WTC11 (cell line): ENCODE results near the gene HOXD8. TPM values are rescaled to one million over a fixed set of nuclear protein-coding genes. Genes with fewer than 3 reads are reported as not detected.

ENCODE experiments used
- ATAC-seq: fragments of 200-7000 bp; cut with Tn5 transposase; 2 replicates; pipeline ENCODE4 v1.10.0; 2021; ENCODE audit warnings: mild to moderate bottlenecking, moderate library complexity
- CTCF ChIA-PET: fragments of 300-600 bp; sonication (Branson Sonifier 250); formaldehyde crosslinking; loops from one replicate; lab custom pipeline; 2021; ENCODE audit warnings: antibody characterized with exemption; lab: Charles Lee
- POLR2A ChIA-PET: fragments of 350-600 bp; sonication (Branson Sonifier 250); formaldehyde crosslinking; loops from one replicate; lab custom pipeline; 2021; ENCODE audit warnings: antibody characterized with exemption; lab: Charles Lee
- DNase-seq: peaks from one replicate; pipeline ENCODE4 v3.0.0; 2021; ENCODE audit warnings: low spot score
- H3K27ac Mint-ChIP-seq: 2 replicates; pipeline ENCODE4 v1.8.0; 2021; ENCODE audit warnings: mixed read lengths
- H3K27me3 Mint-ChIP-seq: 2 replicates; pipeline ENCODE4 v1.8.0; 2021; ENCODE audit warnings: low read depth, mild to moderate bottlenecking, moderate library complexity, mixed read lengths
- H3K36me3 Mint-ChIP-seq: 2 replicates; pipeline ENCODE4 v1.8.0; 2021; ENCODE audit warnings: mixed read lengths
- H3K4me1 Mint-ChIP-seq: 2 replicates; pipeline ENCODE4 v1.8.0; 2022; ENCODE audit warnings: mixed read lengths
- H3K4me3 Mint-ChIP-seq: 2 replicates; pipeline ENCODE4 v1.8.0; 2021; ENCODE audit warnings: mild to moderate bottlenecking, moderate library complexity, mixed read lengths
- H3K9me3 Mint-ChIP-seq: 2 replicates; pipeline ENCODE4 v1.8.0; 2021; ENCODE audit warnings: mixed read lengths
- EMX1 ChIP-seq: fragments of 250-450 bp; sonication (Bioruptor Pico); IDR thresholded peaks from 2 replicates; pipeline ENCODE4 v1.8.0; 2021; ENCODE audit warnings: mild to moderate bottlenecking
- GTF2I ChIP-seq: fragments of 250-450 bp; sonication (Bioruptor Pico); conservative IDR thresholded peaks from 2 replicates; pipeline ENCODE4 v1.4.0; 2021; ENCODE audit warnings: mild to moderate bottlenecking
- HMGA2 ChIP-seq: fragments of 250-450 bp; sonication (Bioruptor Pico); IDR thresholded peaks from 2 replicates; pipeline ENCODE4 v1.4.0; 2021; ENCODE audit warnings: mild to moderate bottlenecking, moderate library complexity
- JAZF1 ChIP-seq: fragments of 250-450 bp; sonication (Bioruptor Pico); IDR thresholded peaks from 2 replicates; pipeline ENCODE4 v1.9.0; 2021; ENCODE audit warnings: moderate library complexity, mild to moderate bottlenecking, inconsistent platforms
- JUN ChIP-seq: sonication (generic); formaldehyde crosslinking; IDR thresholded peaks from 2 replicates; pipeline ENCODE4 v1.8.0; 2023; ENCODE audit warnings: mild to moderate bottlenecking, missing genetic modification reagents
- MXD4 ChIP-seq: fragments of 250-450 bp; sonication (Bioruptor Pico); IDR thresholded peaks from 2 replicates; pipeline ENCODE4 v1.8.0; 2021; ENCODE audit warnings: mild to moderate bottlenecking, moderate library complexity, borderline replicate concordance
- TEAD1 ChIP-seq: sonication (generic); formaldehyde crosslinking; IDR thresholded peaks from 2 replicates; pipeline ENCODE4 v1.8.0; 2022; ENCODE audit warnings: mild to moderate bottlenecking, missing genetic modification reagents
- ZNF219 ChIP-seq: sonication (generic); formaldehyde crosslinking; IDR thresholded peaks from 2 replicates; pipeline ENCODE4 v1.8.0; 2023; ENCODE audit warnings: missing genetic modification reagents, mild to moderate bottlenecking, borderline replicate concordance
- ZNF671 ChIP-seq: fragments of 250-450 bp; sonication (Bioruptor Pico); IDR thresholded peaks from 2 replicates; pipeline ENCODE4 v1.8.0; 2021; ENCODE audit warnings: mild to moderate bottlenecking
- total RNA-seq: library from RNA; stranded (reverse); gene quantifications from 3 replicates; pipeline ENCODE4 v1.2.3, GENCODE V29; 2021
- TF ChIP-seq, protein P1 (sequence below): fragments of 250-450 bp; sonication (Bioruptor Pico); IDR thresholded peaks from 2 replicates; pipeline ENCODE4 v1.9.0; 2021; ENCODE audit warnings: mild to moderate bottlenecking
- TF ChIP-seq, protein P2 (sequence below): fragments of 200-600 bp; IDR thresholded peaks from 2 replicates; pipeline ENCODE4 v1.8.0; 2022; ENCODE audit warnings: antibody characterized with exemption
- TF ChIP-seq, protein P3 (sequence below): sonication (generic); formaldehyde crosslinking; IDR thresholded peaks from 2 replicates; pipeline ENCODE4 v1.8.1; 2023; ENCODE audit warnings: mild to moderate bottlenecking, missing genetic modification reagents, borderline replicate concordance
- TF ChIP-seq, protein P4 (sequence below): sonication (generic); formaldehyde crosslinking; IDR thresholded peaks from 2 replicates; pipeline ENCODE4 v1.8.1; 2023; ENCODE audit warnings: mild to moderate bottlenecking, missing genetic modification reagents, moderate library complexity
- TF ChIP-seq, protein P5 (sequence below): fragments of 250-450 bp; sonication (Bioruptor Pico); IDR thresholded peaks from 2 replicates; pipeline ENCODE4 v1.9.0; 2021; ENCODE audit warnings: mild to moderate bottlenecking

HOXD8 gene
- total RNA-seq, 1 experiment from 2014 or later: not detected

DNA sequence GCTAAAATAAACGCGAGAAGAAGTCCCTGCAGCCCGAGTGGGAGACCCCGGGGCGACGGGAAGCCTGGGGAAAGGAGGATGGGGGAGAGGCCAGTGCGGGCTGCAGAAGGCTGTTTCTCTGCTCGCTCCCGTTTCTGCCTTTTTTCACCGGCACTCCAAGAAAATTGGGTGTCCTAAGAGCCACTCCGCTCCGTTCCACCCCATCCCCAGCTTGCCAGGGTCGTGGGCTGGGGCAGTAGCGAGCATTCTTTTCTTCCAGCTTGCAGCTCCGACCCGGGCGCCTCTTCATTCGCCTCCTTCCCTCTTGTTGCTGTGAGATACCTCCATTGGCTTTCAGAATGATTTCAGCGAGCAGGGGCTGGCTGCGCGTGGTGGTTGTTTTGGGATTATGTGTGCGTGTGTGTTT, 28.7 kb downstream of the HOXD8 start:
- no peak for ATAC-seq
- no peak overlapping the region for H3K27ac Mint-ChIP-seq
- H3K9me3 Mint-ChIP-seq: no peaks in the 10 kb centered on the region
- peaks cover 2% of the 10 kb centered on the region; the same call in 1 of the 2 replicates for H3K36me3 Mint-ChIP-seq
- ChIA-PET CTCF (no interaction called here), POLR2A (no interaction called here)
- TF ChIP-seq, protein P1, sequence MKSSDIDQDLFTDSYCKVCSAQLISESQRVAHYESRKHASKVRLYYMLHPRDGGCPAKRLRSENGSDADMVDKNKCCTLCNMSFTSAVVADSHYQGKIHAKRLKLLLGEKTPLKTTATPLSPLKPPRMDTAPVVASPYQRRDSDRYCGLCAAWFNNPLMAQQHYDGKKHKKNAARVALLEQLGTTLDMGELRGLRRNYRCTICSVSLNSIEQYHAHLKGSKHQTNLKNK: no peak
- TF ChIP-seq GTF2I (no peak), HMGA2 (no peak), JUN (CRISPR knock-in tag) (no peak), ZNF219 (CRISPR knock-in tag) (no peak), ZNF671 (no peak), EMX1 (CRISPR knock-in tag) (no peak), MXD4 (CRISPR knock-in tag) (no peak)
- TF ChIP-seq, protein P2, sequence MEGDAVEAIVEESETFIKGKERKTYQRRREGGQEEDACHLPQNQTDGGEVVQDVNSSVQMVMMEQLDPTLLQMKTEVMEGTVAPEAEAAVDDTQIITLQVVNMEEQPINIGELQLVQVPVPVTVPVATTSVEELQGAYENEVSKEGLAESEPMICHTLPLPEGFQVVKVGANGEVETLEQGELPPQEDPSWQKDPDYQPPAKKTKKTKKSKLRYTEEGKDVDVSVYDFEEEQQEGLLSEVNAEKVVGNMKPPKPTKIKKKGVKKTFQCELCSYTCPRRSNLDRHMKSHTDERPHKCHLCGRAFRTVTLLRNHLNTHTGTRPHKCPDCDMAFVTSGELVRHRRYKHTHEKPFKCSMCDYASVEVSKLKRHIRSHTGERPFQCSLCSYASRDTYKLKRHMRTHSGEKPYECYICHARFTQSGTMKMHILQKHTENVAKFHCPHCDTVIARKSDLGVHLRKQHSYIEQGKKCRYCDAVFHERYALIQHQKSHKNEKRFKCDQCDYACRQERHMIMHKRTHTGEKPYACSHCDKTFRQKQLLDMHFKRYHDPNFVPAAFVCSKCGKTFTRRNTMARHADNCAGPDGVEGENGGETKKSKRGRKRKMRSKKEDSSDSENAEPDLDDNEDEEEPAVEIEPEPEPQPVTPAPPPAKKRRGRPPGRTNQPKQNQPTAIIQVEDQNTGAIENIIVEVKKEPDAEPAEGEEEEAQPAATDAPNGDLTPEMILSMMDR: no peak
- TF ChIP-seq, protein P3, sequence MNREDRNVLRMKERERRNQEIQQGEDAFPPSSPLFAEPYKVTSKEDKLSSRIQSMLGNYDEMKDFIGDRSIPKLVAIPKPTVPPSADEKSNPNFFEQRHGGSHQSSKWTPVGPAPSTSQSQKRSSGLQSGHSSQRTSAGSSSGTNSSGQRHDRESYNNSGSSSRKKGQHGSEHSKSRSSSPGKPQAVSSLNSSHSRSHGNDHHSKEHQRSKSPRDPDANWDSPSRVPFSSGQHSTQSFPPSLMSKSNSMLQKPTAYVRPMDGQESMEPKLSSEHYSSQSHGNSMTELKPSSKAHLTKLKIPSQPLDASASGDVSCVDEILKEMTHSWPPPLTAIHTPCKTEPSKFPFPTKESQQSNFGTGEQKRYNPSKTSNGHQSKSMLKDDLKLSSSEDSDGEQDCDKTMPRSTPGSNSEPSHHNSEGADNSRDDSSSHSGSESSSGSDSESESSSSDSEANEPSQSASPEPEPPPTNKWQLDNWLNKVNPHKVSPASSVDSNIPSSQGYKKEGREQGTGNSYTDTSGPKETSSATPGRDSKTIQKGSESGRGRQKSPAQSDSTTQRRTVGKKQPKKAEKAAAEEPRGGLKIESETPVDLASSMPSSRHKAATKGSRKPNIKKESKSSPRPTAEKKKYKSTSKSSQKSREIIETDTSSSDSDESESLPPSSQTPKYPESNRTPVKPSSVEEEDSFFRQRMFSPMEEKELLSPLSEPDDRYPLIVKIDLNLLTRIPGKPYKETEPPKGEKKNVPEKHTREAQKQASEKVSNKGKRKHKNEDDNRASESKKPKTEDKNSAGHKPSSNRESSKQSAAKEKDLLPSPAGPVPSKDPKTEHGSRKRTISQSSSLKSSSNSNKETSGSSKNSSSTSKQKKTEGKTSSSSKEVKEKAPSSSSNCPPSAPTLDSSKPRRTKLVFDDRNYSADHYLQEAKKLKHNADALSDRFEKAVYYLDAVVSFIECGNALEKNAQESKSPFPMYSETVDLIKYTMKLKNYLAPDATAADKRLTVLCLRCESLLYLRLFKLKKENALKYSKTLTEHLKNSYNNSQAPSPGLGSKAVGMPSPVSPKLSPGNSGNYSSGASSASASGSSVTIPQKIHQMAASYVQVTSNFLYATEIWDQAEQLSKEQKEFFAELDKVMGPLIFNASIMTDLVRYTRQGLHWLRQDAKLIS (CRISPR knock-in tag): no peak
- TF ChIP-seq, all 79 proteins: peak for 0
- Mint-ChIP-seq H3K27me3 (peaks cover 100% of the 10 kb centered on the region), H3K4me1 (peaks cover 31% of the 10 kb centered on the region), H3K4me3 (no peak overlapping the region)
- DNase-seq: no peak

DNA sequence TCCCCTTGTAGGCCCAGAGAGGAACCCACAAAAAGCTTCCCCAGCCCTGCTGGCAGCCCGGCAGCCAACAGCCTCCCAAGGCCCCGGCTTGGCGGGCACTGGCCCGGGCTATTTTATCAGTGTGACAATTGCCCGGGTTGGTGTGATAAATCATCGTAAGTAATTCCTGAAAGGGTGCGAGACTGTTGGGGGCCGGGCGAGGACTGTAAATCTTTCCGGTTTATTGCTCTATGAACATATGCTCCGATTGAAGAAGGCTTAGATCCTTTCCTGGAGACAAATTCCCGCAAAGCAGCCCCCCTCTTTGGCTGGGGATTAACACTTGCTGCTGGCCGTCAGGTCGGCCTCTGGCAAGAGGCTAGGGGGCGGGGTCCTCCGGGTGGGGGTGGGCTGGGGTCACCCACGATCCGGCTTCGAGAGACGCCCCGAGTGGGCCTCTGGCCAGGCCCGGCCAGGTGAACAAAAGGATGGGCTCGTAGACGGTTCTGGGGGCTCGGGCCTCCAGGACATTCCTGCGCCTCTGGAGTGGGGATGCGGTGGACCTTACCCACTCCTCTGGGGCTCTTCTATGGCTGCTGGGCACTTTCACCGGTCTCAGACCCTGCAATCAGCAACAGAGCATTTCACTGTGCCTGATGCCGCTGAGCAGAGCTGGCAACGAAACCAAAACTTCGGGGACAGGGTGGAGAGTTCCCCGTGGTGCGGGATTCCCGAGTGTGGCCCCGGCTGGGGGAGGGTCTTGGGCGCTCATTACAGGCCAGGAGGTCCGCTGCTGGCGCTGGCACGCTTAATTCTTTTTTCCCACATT, 29.6 kb downstream of the HOXD8 start:
- DNase-seq: no peak
- ChIA-PET POLR2A (no interaction called here), CTCF (no interaction called here)
- Mint-ChIP-seq H3K36me3 (peaks cover 2% of the 10 kb centered on the region; the same call in 1 of the 2 replicates), H3K27ac (no peak overlapping the region), H3K4me1 (peaks cover 39% of the 10 kb centered on the region), H3K27me3 (peaks cover 100% of the 10 kb centered on the region), H3K9me3 (no peaks in the 10 kb centered on the region), H3K4me3 (no peak overlapping the region)
- ATAC-seq: peak; percentile 5; the same call in 1 of the 2 replicates
- TF ChIP-seq, protein P4, sequence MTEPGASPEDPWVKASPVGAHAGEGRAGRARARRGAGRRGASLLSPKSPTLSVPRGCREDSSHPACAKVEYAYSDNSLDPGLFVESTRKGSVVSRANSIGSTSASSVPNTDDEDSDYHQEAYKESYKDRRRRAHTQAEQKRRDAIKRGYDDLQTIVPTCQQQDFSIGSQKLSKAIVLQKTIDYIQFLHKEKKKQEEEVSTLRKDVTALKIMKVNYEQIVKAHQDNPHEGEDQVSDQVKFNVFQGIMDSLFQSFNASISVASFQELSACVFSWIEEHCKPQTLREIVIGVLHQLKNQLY (CRISPR knock-in tag): no peak
- TF ChIP-seq, protein P1: no peak

DNA sequence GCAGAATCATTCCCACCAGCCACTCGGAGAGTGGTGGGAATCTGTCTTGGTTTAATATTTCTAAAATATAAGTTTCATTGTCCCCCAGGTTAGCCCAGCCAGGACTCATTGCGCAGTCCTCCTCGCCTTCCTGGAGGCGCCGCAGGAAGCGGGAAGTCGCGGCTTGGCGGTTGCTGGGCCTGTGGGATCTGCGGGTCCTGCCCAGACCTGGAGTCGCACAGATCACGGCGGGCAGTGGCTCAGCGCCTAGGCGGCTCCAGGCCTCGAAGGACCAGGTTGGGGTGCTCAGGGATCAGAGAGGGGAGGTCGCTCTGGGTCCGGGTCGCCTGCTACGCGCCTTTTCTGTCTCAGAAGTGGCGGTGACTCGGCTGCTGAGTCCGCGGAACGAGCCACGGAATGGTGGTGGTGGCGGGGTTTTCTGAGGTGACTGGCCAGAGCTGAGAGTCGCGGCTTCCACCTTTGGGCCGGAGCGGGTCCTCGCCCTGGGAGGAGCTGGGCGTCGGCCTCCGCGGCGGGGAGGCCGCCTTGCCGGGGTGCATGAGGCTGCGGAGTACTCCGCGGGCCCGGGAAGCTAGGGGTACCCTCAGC, 30.3 kb downstream of the HOXD8 start:
- H3K27me3 Mint-ChIP-seq: peaks cover 100% of the 10 kb centered on the region
- H3K4me3 Mint-ChIP-seq: 0 out of 2 replicates have a peak overlapping the region, but pooled peaks have one; percentile 22
- ChIA-PET POLR2A (interaction anchor here (1.5 kb wide), 1 partner anchor 11 kb away, joined by 7 read pairs; no protein-coding TSS in a partner anchor), CTCF (interaction anchor here (0.9 to 1.5 kb wide), 7 partner anchors 19 to 394 kb away, joined by 3 to 8 read pairs (median 3); no protein-coding TSS in a partner anchor)
- DNase-seq (no peak), ATAC-seq (peak; percentile 24)
- peaks cover 40% of the 10 kb centered on the region for H3K4me1 Mint-ChIP-seq
- H3K27ac Mint-ChIP-seq: no peak overlapping the region
- no peak for TF ChIP-seq EMX1 (CRISPR knock-in tag)
- TF ChIP-seq, protein P2: no peak
- TF ChIP-seq JAZF1: no peak
- TF ChIP-seq TEAD1: no peak
- TF ChIP-seq, protein P5, sequence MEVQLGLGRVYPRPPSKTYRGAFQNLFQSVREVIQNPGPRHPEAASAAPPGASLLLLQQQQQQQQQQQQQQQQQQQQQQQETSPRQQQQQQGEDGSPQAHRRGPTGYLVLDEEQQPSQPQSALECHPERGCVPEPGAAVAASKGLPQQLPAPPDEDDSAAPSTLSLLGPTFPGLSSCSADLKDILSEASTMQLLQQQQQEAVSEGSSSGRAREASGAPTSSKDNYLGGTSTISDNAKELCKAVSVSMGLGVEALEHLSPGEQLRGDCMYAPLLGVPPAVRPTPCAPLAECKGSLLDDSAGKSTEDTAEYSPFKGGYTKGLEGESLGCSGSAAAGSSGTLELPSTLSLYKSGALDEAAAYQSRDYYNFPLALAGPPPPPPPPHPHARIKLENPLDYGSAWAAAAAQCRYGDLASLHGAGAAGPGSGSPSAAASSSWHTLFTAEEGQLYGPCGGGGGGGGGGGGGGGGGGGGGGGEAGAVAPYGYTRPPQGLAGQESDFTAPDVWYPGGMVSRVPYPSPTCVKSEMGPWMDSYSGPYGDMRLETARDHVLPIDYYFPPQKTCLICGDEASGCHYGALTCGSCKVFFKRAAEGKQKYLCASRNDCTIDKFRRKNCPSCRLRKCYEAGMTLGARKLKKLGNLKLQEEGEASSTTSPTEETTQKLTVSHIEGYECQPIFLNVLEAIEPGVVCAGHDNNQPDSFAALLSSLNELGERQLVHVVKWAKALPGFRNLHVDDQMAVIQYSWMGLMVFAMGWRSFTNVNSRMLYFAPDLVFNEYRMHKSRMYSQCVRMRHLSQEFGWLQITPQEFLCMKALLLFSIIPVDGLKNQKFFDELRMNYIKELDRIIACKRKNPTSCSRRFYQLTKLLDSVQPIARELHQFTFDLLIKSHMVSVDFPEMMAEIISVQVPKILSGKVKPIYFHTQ (CRISPR knock-in tag): no peak
- H3K9me3 Mint-ChIP-seq: no peaks in the 10 kb centered on the region
- peaks cover 2% of the 10 kb centered on the region; the same call in 1 of the 2 replicates for H3K36me3 Mint-ChIP-seq
